ENCODE data around the gene PCSK4.

Gene PCSK4

GRCh38 chr19:1529430-1529816 is 39.3 kb upstream of the PCSK4 start:
- no peak overlapping the region for H3K4me3 ChIP-seq (ENCODE audit: low read depth, low read length)
- TF ChIP-seq CTCF (conservative IDR thresholded peaks at IDR 0.05; ENCODE audit: low read depth, low read length) = no peak
- DNase-seq (ENCODE audit: low read depth) = no peak

- no peak for DNase-seq (ENCODE audit: low read depth)
- TF ChIP-seq CTCF (conservative IDR thresholded peaks at IDR 0.05; ENCODE audit: low read depth, low read length) = no peak
Measured at GRCh38 chr19:1528596-1529429, 38.7 kb upstream of the PCSK4 start.

GRCh38 chr19:1527650-1528309 is 37.6 kb upstream of the PCSK4 start:
- DNase-seq (ENCODE audit: low read depth) = no peak
- TF ChIP-seq CTCF (conservative IDR thresholded peaks at IDR 0.05; ENCODE audit: low read depth, low read length) = no peak
- H3K4me3 ChIP-seq (ENCODE audit: low read depth, low read length) = no peak overlapping the region

More at GRCh38 chr19:1528596-1529429, 38.7 kb upstream of the PCSK4 start:
- no peak overlapping the region for H3K4me3 ChIP-seq (ENCODE audit: low read depth, low read length)

GRCh38 chr19:1526979-1527649 is 37.0 kb upstream of the PCSK4 start:
- TF ChIP-seq CTCF (conservative IDR thresholded peaks at IDR 0.05; ENCODE audit: low read depth, low read length) = no peak
- H3K4me3 ChIP-seq (ENCODE audit: low read depth, low read length) = no peak overlapping the region
- no peak for DNase-seq (ENCODE audit: low read depth)

- no peak overlapping the region for H3K4me3 ChIP-seq (ENCODE audit: low read depth, low read length)
- DNase-seq (ENCODE audit: low read depth) = no peak
- no peak for TF ChIP-seq CTCF (conservative IDR thresholded peaks at IDR 0.05; ENCODE audit: low read depth, low read length)
Measured at GRCh38 chr19:1526066-1526778, 36.1 kb upstream of the PCSK4 start.

- no peak for TF ChIP-seq CTCF (conservative IDR thresholded peaks at IDR 0.05; ENCODE audit: low read depth, low read length)
- DNase-seq (ENCODE audit: low read depth) = no peak
- no peak overlapping the region for H3K4me3 ChIP-seq (ENCODE audit: low read depth, low read length)
Measured at GRCh38 chr19:1525343-1525742, 35.2 kb upstream of the PCSK4 start.

Data from choroid plexus epithelial cell (primary cell).